ENCODE data around the gene PDGFC.

GRCh38 chr4:156725257-156725656 is 246.3 kb downstream of the PDGFC start:
- TF ChIP-seq, protein P1, sequence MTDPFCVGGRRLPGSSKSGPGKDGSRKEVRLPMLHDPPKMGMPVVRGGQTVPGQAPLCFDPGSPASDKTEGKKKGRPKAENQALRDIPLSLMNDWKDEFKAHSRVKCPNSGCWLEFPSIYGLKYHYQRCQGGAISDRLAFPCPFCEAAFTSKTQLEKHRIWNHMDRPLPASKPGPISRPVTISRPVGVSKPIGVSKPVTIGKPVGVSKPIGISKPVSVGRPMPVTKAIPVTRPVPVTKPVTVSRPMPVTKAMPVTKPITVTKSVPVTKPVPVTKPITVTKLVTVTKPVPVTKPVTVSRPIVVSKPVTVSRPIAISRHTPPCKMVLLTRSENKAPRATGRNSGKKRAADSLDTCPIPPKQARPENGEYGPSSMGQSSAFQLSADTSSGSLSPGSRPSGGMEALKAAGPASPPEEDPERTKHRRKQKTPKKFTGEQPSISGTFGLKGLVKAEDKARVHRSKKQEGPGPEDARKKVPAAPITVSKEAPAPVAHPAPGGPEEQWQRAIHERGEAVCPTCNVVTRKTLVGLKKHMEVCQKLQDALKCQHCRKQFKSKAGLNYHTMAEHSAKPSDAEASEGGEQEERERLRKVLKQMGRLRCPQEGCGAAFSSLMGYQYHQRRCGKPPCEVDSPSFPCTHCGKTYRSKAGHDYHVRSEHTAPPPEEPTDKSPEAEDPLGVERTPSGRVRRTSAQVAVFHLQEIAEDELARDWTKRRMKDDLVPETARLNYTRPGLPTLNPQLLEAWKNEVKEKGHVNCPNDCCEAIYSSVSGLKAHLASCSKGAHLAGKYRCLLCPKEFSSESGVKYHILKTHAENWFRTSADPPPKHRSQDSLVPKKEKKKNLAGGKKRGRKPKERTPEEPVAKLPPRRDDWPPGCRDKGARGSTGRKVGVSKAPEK (CRISPR knock-in tag; IDR thresholded peaks at IDR 0.05; ENCODE audit: borderline replicate concordance): no peak
- TF ChIP-seq CTCF (CRISPR knock-in tag; IDR thresholded peaks at IDR 0.05) (no peak), ZNF781 (CRISPR knock-in tag; IDR thresholded peaks at IDR 0.05; ENCODE audit: borderline replicate concordance, not compliant biosample characterization) (no peak)

Data from HepG2 (cell line).